ENCODE results near the gene MANSC4.

DNA sequence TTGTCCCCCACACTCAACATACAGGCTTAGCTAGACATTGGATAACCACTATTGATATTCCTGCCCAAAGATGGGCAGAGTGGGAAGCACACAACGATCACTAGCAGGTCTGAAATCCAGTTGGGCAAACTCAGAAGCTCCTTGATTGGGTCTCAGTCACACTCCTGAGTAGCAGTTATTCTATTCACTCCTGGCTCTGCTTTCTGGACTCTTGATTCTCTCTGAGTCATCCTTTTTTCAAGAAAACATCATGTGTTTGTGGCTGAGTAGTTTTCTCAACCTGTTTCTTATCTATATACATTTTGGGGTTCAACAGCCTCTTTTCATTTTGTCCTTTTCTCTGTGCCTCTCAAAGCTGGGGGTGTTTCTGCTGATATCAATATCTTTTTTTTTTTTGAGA, 46.0 kb upstream of the MANSC4 start:
- TF ChIP-seq CTCF (conservative IDR thresholded peaks at IDR 0.05) (no peak), ZFX (IDR thresholded peaks at IDR 0.05) (no peak)

Data from C4-2B (cell line).